ENCODE measurements around the gene ZNRF3.

- TF ChIP-seq, protein P1, sequence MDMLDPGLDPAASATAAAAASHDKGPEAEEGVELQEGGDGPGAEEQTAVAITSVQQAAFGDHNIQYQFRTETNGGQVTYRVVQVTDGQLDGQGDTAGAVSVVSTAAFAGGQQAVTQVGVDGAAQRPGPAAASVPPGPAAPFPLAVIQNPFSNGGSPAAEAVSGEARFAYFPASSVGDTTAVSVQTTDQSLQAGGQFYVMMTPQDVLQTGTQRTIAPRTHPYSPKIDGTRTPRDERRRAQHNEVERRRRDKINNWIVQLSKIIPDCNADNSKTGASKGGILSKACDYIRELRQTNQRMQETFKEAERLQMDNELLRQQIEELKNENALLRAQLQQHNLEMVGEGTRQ (IDR thresholded peaks at IDR 0.05; ENCODE audit: borderline replicate concordance, low read depth, low read length), result no peak
- TF ChIP-seq CTCF (IDR thresholded peaks at IDR 0.05) (no peak), PBX3 (IDR thresholded peaks at IDR 0.05) (no peak), TCF12 (IDR thresholded peaks at IDR 0.05) (no peak), FOXJ3 (CRISPR knock-in tag; IDR thresholded peaks at IDR 0.05) (no peak), RCOR1 (IDR thresholded peaks at IDR 0.05; ENCODE audit: low read length) (no peak), POLR2AphosphoS5 (IDR thresholded peaks at IDR 0.05; ENCODE audit: low read depth, low read length) (no peak), TEAD4 (IDR thresholded peaks at IDR 0.05; ENCODE audit: borderline replicate concordance, insufficient read depth) (no peak), RFX5 (IDR thresholded peaks at IDR 0.05; ENCODE audit: low read length) (no peak), RAD21 (IDR thresholded peaks at IDR 0.05; ENCODE audit: low read length) (no peak), GABPA (IDR thresholded peaks at IDR 0.05; ENCODE audit: low read depth) (no peak)
- TF ChIP-seq, protein P2, sequence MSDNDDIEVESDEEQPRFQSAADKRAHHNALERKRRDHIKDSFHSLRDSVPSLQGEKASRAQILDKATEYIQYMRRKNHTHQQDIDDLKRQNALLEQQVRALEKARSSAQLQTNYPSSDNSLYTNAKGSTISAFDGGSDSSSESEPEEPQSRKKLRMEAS (IDR thresholded peaks at IDR 0.05; ENCODE audit: low read depth), result no peak
- TF ChIP-seq, protein P3, sequence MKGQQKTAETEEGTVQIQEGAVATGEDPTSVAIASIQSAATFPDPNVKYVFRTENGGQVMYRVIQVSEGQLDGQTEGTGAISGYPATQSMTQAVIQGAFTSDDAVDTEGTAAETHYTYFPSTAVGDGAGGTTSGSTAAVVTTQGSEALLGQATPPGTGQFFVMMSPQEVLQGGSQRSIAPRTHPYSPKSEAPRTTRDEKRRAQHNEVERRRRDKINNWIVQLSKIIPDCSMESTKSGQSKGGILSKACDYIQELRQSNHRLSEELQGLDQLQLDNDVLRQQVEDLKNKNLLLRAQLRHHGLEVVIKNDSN (IDR thresholded peaks at IDR 0.05; ENCODE audit: borderline replicate concordance, low read depth), result no peak
Measured at GRCh38 chr22:28997342-28997741, 114.0 kb downstream of the ZNRF3 start.

Measured in SK-N-SH (cell line).